Progenitor cell of endocrine pancreas (in vitro differentiated cells): ENCODE results near the gene TXNRD2. TPM values are rescaled to one million over a fixed set of nuclear protein-coding genes. Genes with fewer than 3 reads are reported as not detected.
A peak's percentile ranks its signal among the peaks of the same experiment; 100 is the strongest.

ENCODE experiments used
- DNase-seq: peaks from one replicate; pipeline ENCODE4 v3.0.0; 2021; ENCODE audit warnings: low spot score; ENCODE audit not compliant: unreplicated experiment
- H3K27ac Mint-ChIP-seq: 2 replicates; pipeline ENCODE4 v1.8.0; 2021; ENCODE audit warnings: mild to moderate bottlenecking, moderate library complexity, mixed read lengths
- H3K27me3 Mint-ChIP-seq: 2 replicates; pipeline ENCODE4 v1.8.0; 2021; ENCODE audit warnings: mixed read lengths
- H3K36me3 Mint-ChIP-seq: 2 replicates; pipeline ENCODE4 v1.8.0; 2022; ENCODE audit warnings: mixed read lengths; ENCODE audit not compliant: insufficient read depth
- H3K4me1 Mint-ChIP-seq: 2 replicates; pipeline ENCODE4 v1.8.0; 2021; ENCODE audit warnings: low read depth, mixed read lengths
- H3K4me3 Mint-ChIP-seq: 2 replicates; pipeline ENCODE4 v1.8.0; 2021; ENCODE audit warnings: low read depth, mild to moderate bottlenecking, moderate library complexity, mixed read lengths
- H3K9me3 Mint-ChIP-seq: 2 replicates; pipeline ENCODE4 v1.8.0; 2021; ENCODE audit warnings: low read depth, mixed read lengths
- CTCF ChIP-seq: fragments of 200-600 bp; sonication (generic); IDR thresholded peaks from one replicate; pipeline ENCODE4 v1.5.0; 2021; ENCODE audit warnings: antibody characterized with exemption, mild to moderate bottlenecking; ENCODE audit not compliant: unreplicated experiment
- total RNA-seq: library from RNA; stranded (reverse); gene quantifications from 2 replicates; pipeline ENCODE4 v1.2.1, GENCODE V29; 2021

TXNRD2 gene
- total RNA-seq, 1 donor from 2014 or later, result 14.0 TPM

GRCh38 chr22:19974268-19974861, 32.7 kb upstream of the TXNRD2 start:
- H3K27ac Mint-ChIP-seq, result no peak overlapping the region
- peak; percentile 35 for DNase-seq
- H3K4me3 Mint-ChIP-seq, result no peak overlapping the region
- H3K27me3 Mint-ChIP-seq, result no peaks in the 10 kb centered on the region
- H3K36me3 Mint-ChIP-seq, result peaks cover 17% of the 10 kb centered on the region
- no peaks in the 10 kb centered on the region for H3K9me3 Mint-ChIP-seq
- TF ChIP-seq CTCF, result no peak
- H3K4me1 Mint-ChIP-seq, result peaks cover 3% of the 10 kb centered on the region

- H3K9me3 Mint-ChIP-seq, result no peaks in the 10 kb centered on the region
- no peaks in the 10 kb centered on the region for H3K27me3 Mint-ChIP-seq
- H3K36me3 Mint-ChIP-seq, result peaks cover 14% of the 10 kb centered on the region
- no peak for TF ChIP-seq CTCF
- H3K27ac Mint-ChIP-seq, result no peak overlapping the region
- H3K4me1 Mint-ChIP-seq, result peaks cover 3% of the 10 kb centered on the region
- H3K4me3 Mint-ChIP-seq, result no peak overlapping the region
- no peak for DNase-seq
Measured at GRCh38 chr22:19973551-19974267, 32.1 kb upstream of the TXNRD2 start.

GRCh38 chr22:19972652-19973550, 31.3 kb upstream of the TXNRD2 start:
- no peaks in the 10 kb centered on the region for H3K27me3 Mint-ChIP-seq
- H3K27ac Mint-ChIP-seq, result no peak overlapping the region
- peaks cover 3% of the 10 kb centered on the region for H3K4me1 Mint-ChIP-seq
- no peaks in the 10 kb centered on the region for H3K9me3 Mint-ChIP-seq
- H3K4me3 Mint-ChIP-seq, result no peak overlapping the region
- DNase-seq, result no peak
- no peak for TF ChIP-seq CTCF
- peaks cover 14% of the 10 kb centered on the region for H3K36me3 Mint-ChIP-seq

GRCh38 chr22:19972251-19972650, 30.6 kb upstream of the TXNRD2 start:
- H3K27ac Mint-ChIP-seq, result no peak overlapping the region
- H3K27me3 Mint-ChIP-seq, result no peaks in the 10 kb centered on the region
- H3K36me3 Mint-ChIP-seq, result peaks cover 14% of the 10 kb centered on the region
- no peak overlapping the region for H3K4me3 Mint-ChIP-seq
- TF ChIP-seq CTCF, result no peak
- no peak for DNase-seq
- no peaks in the 10 kb centered on the region for H3K9me3 Mint-ChIP-seq
- H3K4me1 Mint-ChIP-seq, result peaks cover 5% of the 10 kb centered on the region
